ENCODE results near the gene USH1G.
"Not testable (repeated sequence)": the region's sequence is repeated elsewhere in the genome, so short reads cannot be mapped to it uniquely, and the experiment has no call there.

USH1G gene

GRCh38 chr17:74907012-74907411 lies 16.0 kb downstream of the USH1G start:
- in situ Hi-C loops (cut with HindIII; ENCODE audit: low sequenced_read_pairs) = no loop called here

GRCh38 chr17:74906214-74906793 lies 16.8 kb downstream of the USH1G start:
- in situ Hi-C loops (cut with HindIII; ENCODE audit: low sequenced_read_pairs) = not testable (repeated sequence)

- in situ Hi-C loops (cut with HindIII; ENCODE audit: low sequenced_read_pairs) = no loop called here
Measured at GRCh38 chr17:74904687-74905409, 18.2 kb downstream of the USH1G start.

GRCh38 chr17:74903671-74904070 lies 19.4 kb downstream of the USH1G start:
- in situ Hi-C loops (cut with HindIII; ENCODE audit: low sequenced_read_pairs) = no loop called here

GRCh38 chr17:74903034-74903433 lies 20.0 kb downstream of the USH1G start:
- in situ Hi-C loops (cut with HindIII; ENCODE audit: low sequenced_read_pairs) = no loop called here

- in situ Hi-C loops (cut with HindIII; ENCODE audit: low sequenced_read_pairs) = no loop called here
Measured at GRCh38 chr17:74901353-74902135, 21.5 kb downstream of the USH1G start.

GRCh38 chr17:74900208-74900607 lies 22.8 kb downstream of the USH1G start:
- in situ Hi-C loops (cut with HindIII; ENCODE audit: low sequenced_read_pairs) = no loop called here

- in situ Hi-C loops (cut with HindIII; ENCODE audit: low sequenced_read_pairs) = no loop called here
Measured at GRCh38 chr17:74898376-74898946, 24.6 kb downstream of the USH1G start.

- in situ Hi-C loops (cut with HindIII; ENCODE audit: low sequenced_read_pairs) = no loop called here
Measured at GRCh38 chr17:74893936-74894671, 29.0 kb downstream of the USH1G start.

- in situ Hi-C loops (cut with HindIII; ENCODE audit: low sequenced_read_pairs) = no loop called here
Measured at GRCh38 chr17:74892974-74893911, 29.8 kb downstream of the USH1G start, which contains the start of gene FADS6. Gene FADS6, minus strand, starts transcription at chr17:74893633. Its CDS starts 38 bp downstream, at chr17:74893595.

GRCh38 chr17:74892013-74892841 lies 30.8 kb downstream of the USH1G start:
- in situ Hi-C loops (cut with HindIII; ENCODE audit: low sequenced_read_pairs) = no loop called here

- in situ Hi-C loops (cut with HindIII; ENCODE audit: low sequenced_read_pairs) = no loop called here
Measured at GRCh38 chr17:74890554-74890953, 32.5 kb downstream of the USH1G start.

- in situ Hi-C loops (cut with HindIII; ENCODE audit: low sequenced_read_pairs) = no loop called here
Measured at GRCh38 chr17:74888469-74888868, 34.6 kb downstream of the USH1G start.

GRCh38 chr17:74883241-74883745 lies 39.8 kb downstream of the USH1G start:
- in situ Hi-C loops (cut with HindIII; ENCODE audit: low sequenced_read_pairs) = no loop called here

GRCh38 chr17:74882517-74883240 lies 40.4 kb downstream of the USH1G start:
- in situ Hi-C loops (cut with HindIII; ENCODE audit: low sequenced_read_pairs) = no loop called here

- in situ Hi-C loops (cut with HindIII; ENCODE audit: low sequenced_read_pairs) = no loop called here
Measured at GRCh38 chr17:74881073-74881472, 42.0 kb downstream of the USH1G start.

- in situ Hi-C loops (cut with HindIII; ENCODE audit: low sequenced_read_pairs) = no loop called here
Measured at GRCh38 chr17:74879308-74879707, 43.7 kb downstream of the USH1G start.

- in situ Hi-C loops (cut with HindIII; ENCODE audit: low sequenced_read_pairs) = no loop called here
Measured at GRCh38 chr17:74878658-74879057, 44.4 kb downstream of the USH1G start.

Measured in DLD1 (cell line).